ENCODE results near the gene DAO.
"Not testable (repeated sequence)": the region's sequence is repeated elsewhere in the genome, so short reads cannot be mapped to it uniquely, and the experiment has no call there.

DAO gene

DNA sequence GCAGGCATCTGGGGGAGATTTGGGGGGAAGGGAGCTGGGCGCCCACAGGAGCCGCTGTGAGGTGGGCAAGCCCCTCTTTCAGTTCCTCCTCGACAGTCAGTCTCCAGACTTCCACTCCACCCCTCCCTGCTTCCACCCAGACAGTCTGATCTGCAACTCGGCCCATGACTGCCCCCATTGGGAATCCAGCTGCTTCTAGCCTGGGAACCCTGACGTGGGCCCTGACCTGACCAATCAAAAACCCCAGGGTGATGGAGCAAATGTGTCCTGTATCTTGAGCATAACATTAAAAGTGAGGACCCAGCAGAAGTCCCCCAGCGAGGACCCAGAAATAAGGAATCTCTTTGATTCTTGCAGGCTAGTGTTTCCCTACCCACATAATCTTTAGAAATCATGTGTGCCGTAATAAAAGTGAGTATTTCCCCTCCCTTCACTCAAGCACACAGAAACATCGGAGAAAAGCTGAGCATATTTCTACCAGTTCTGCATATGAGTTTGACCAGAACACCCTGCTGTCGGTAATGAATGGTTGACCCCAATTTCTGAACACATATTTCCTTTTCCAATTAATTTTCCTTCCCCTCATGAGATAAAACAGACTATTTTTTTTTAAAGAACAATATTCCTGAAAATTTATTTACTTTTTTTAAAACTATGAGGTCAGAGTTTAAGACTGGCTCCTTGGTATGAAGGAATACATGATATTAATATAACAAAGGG lies 28.9 kb upstream of the DAO start:
- peak; percentile 53 for DNase-seq

DNA sequence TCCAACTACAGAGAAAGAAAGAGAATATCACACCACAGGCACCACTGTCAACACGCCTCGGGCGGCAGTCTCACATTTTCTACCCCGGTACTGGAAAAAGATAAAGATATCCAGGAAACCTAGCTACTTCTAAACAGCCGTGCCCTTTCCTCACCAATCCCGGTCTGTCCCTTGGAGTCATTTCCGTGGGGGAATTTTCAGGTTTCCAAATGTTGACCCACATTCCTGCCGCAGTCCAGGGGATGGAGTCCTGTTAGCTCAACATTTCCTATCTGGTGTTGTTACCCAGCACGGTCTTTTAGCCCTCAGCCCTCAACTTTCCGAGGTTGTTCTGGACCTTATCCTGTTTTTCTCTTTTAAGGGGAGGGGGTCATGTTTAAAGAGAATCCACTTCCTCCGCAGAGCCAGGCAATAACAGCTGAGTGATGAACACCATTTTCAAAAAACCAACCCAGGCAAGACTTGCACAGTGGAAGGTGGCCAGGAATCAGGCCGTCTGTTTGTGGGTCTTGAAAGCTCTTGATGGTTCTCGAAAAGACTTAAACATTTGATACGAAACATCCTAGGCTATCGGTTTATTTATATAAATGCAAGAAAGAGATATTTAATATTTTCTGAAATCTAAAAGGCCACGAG lies 27.1 kb upstream of the DAO start:
- no peak for DNase-seq

DNA sequence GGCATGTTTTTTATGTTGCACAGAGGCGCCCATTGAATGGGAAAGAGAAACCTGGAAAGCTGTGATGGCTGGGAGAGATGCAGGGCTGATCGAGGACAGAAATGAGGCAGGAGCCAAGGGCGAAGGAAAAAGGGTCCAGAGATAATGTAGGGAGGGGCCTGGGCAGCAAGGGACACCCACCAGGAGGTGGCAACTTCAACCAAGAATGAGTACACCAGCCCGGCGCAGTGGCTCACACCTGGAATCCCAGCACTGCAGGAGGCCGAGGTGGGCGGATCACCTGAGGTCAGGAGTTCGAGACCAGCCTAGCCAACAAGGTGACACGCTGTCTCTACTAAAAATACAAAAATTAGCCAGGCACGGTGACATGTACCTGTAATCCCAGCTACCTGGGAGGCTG lies 26.5 kb upstream of the DAO start:
- no peak for DNase-seq

DNA sequence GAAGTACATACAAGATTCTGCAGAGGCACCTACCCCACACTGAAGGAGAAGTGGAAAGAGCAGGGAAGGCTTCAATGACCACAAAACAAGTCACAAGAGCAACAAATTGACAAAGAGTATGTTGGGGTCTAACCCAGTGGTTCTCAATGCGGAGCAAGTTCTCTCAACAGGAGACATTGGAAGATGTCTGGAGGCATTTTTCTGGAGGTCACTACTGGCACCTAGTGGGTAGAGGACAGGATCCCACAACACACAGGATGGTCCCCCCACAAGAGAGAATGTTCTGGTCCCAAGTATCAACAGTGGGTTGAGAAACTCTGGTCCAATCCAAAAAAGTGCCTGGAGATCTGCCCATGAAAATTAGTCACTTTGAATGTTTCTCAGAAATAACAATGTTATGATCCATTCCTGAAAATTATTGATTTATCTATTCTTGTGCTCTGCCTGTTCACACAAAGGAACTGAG lies 25.9 kb upstream of the DAO start:
- no peak for DNase-seq

DNA sequence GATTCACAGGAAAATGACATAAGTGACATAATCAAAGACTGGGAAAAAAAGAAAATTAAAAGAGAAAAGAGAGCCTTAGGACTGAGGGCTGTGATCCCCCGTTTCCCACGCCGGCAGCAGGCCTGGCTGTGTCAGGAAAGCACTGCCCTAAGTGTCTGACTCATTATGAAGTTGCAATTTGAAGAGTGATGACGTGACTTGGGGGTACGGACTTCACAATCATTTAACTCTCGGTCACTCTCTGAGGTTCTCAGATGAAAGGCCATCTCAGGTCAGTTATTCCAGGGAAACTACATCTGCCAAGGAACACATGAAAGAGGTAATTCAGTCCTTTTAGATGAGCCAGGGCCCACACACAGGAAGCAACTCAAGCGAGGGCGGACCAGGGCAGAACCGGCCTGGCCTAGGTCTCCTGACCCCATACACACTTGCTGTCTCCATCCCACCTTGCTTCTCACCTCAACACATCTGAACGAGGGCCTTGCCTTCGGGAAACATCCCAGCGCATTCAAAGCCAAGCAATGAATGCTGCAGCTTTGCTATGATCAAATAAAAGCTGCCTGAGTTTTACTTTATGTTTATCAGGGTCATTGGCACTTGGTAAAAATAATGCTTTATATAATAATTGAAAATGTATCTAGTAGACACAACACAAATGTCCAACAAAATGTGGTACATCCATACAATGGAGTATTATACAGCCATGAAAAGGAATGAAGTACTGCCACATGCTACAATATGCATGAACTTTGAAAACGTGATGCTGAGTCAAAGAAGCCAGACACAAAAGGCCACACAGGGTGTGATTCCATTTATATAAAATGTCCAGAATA lies 25.2 kb upstream of the DAO start:
- no peak for DNase-seq

DNA sequence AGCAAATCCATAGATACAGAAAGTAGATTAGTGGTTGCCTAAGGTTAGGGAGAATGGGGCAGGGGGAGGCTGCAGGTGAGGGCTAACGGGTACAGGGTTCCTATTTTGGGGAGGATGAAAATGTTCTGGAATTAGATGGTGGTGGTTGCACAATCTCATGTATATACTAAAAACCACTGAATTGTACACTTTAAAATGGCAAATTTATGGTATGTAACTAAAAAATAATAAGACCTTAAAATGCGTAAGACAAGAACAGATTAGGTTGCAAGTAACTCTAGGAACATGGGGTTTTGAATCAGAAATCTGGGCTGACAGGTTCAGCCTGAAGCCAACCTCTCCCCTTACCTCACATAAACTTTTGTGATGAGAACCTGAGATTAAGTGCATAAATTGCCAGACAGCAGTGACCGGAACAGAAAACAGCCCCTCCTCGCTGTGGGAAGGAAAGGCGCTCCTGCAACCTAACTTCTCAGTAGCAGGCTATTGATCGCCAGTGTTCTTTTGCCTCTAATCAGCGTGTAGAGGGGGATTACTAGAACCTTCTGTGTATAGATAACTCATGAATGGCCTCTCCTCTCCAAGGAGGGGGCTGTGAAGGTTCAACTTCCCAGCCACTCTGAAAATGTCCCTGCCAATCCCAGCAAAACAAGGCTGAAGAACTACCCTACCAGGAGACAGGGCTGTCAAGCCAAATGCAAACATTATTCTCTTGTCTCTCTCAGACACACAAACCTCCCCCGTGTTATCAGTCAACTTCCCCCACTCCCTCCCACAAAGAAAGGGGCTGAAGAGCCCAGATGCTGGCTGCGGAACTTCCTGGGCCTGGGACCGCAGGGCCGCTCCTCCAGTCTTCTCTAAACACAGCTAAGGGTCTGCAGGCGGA lies 24.4 kb upstream of the DAO start:
- DNase-seq = no peak

DNA sequence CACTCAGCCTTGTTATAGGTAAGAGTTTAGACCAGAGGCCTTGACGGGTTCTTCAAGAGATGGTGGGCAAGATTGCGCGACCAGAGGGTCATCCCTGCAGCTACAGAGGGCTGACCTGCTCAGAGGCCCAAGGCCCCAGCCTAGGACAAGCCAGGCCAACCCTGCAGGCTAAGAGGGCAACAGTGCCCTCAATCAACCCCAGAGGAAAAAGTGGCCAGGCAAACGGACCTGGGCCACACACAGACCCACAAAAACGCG lies 23.8 kb upstream of the DAO start:
- no peak for DNase-seq

DNA sequence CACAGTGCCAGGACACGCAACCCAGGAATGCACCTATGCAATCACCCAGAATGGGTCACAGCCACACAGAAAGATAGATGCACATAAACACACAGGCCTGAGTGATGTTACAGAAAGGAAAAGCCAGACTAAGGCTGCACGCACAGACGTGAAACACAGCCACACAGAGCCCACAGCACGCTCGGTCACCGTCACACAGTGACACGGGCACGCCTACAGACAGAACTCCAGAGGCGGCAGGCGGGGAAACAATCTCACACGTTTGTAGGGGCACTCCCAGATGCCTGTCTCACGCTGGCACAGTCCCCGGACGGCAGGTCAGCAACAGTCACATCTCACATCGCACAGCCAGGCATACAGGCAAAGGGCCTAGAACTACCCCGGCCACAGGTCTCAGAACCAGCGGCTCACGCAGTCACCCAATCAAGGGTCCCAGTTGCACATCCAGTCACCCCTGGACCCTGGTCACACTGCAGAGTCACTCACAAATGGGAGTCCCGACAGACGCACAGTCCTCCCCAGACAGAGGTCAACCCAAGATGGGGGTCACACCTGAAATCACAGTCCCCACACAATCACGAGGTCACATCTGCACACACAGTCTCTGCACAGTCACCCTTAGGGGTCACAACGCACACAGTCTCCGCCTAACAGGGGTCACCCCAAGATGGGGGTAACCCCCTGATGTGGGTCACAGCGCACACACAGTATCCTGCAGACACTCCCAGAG lies 23.3 kb upstream of the DAO start:
- peak; percentile 67 for DNase-seq

DNA sequence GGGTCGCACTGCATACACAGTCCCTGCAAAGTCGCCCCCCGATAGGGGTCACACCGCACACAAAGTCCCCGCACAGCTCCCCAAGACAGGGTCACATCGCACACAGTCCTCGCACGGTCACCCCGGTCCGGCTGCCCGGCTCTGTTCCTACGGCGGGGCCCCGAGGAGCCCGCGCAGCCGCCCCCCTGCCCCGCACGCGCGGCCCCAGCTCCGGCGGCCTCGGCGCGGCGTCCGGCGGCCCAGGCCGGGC lies 22.8 kb upstream of the DAO start:
- no peak for DNase-seq

DNA sequence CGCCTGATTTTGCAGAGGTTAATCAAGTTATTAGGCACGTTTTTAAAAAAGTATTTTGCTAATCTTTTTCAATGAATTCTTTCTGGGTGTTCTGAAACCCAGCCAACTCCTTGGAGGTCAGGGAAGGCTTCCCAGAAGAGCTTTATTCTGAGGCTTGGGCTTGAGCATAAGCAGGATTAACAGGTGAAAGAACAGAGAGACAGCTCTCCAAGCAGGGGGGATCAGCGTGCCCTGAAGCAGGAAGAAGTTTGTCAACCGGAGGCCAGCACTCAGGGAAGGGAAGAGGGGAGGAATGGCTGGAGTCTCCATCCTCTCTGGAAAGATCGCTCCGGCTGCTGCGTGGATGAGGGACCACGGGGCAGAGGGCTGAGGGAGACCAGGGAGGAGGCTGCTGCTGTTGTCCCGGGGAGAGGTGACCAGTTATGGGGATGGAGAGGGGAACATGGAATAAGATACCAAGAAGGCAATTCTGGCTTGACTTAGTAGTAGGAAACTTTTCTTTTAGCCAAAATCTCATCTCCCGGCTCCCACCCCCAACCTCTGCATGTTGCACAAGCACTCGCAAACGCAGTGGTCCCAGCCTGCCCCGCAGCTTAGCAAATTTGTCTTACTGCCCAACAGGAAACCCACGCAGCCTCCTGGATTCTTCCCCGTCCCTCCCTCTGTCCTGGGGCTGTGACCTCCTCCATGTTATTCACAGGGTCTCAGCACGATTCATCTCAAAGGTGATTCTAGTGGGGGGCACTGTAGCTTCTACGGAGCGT lies 21.4 kb upstream of the DAO start:
- DNase-seq = peak; percentile 53

DNA sequence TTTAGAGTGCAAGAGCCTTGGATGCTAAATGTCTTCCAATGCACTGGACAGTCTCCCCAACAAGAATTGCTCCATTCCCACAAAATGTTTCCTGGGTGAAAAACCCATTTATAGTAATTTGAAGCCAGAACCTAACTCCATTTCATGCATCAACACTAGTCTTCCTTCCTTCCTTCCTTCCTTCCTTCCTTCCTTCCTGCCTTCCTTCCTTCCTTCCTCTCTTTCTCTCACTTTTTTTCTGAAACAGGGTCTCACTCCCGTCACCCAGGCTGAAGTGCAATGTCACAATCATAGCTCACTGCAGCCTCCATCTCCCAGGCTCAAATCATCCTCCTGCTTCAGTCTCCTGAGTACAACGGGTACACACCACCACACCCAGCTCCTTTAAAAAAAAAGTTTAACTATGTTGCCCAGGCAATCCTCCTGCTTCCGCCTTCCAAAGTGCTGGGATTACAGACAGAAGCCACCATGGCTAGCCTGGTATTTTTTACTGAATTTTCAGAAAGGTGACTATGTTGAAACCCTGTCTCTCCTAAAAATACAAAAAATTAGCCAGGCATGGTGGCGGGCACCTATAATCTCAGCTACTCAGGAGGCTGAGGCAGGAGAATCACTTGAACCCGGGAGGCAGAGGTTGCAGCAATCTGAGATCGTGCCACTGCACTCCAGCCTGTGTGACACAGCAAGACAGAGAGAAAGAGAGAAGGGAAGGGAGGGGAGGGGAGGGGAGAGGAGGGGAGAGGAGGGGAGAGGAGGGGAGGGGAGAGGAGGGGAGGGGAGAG lies 20.6 kb upstream of the DAO start:
- not testable (repeated sequence) for DNase-seq

DNA sequence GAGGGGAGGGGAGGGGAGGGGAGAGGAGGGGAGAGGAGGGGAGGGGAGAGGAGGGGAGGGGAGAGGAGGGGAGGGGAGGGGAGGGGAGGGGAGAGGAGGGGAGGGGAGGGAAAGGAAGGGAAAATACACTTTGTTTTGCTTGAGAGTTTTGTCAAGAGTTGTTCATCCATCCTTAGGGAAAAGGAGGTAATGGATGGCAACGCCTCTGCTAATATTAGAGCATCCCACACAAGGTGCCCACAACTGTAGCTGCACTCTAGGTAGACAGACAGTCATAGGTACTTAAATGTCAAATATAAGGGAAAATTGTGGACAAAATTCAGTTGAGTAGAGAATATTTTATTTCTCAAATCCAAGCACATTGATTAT lies 20.0 kb upstream of the DAO start:
- no peak for DNase-seq

DNA sequence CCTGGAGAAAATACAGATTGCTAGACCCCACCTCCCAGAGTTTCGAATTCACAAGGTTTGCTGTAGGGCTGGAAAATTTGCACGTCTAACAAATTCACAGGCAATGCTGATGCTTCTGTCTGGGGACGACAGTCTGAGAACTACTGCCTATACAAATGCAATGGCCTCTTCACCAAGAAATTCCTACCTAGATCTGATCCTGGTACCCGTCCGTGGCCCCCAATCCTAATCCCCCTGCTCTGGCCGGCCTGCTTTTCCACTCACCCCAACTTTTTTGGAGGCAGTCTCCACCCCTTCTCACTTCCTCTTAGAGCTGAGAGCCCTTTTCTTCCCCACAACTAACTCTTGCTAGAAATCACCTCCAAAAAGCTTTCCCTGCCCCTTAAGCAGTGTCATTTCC lies 19.4 kb upstream of the DAO start:
- DNase-seq = no peak

DNA sequence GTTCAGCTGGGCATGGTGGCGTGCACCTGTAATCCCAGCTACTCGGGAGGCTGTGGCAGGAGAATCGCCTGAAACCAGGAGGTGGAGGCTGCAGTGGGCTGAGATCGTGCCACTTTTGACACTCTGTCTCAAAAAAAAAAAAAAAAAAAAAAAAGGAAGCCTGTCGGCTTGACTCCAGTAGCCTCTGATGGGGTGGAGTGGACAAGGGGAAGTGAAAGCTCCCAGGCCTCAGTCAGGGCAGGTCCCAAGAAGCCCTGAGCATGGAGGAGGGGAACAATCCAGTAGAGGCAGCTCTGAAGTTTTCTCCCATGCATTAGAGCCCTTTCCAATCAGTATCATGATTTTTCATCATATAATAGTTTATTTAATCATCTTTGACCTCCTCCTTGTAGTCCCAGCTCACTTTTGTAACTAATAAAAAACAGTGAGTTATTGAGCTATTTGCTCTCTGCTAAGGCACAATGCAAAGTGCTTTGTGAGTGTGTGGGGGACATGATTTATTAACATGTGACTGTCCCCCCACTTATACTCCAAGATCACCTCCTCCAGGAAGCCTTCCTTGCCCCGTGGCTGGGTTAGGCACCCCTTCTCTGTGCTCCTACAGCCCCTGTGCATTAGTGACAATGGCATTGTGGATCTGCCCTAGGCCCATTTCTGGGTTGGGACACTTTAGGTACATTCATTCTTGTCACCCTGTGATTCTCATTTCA lies 17.9 kb upstream of the DAO start:
- peak; percentile 53 for DNase-seq

DNA sequence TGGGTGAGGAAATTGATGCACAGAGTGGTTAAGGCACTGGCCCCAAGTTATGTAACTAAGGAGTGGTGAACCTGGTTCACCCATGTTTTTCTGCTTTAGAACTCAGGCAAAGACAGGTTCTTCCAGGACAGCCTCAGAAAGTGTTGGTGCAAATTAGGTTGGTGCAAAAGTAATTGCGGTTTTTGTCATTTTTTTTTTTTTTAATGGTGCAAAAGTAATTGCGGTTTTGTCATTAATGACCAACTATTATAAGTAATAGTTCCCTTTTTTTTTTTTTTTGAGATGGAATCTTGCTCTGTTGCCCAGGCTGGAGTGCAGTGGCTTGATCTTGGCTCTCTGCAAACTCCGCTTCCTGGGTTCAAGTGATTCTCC lies 17.3 kb upstream of the DAO start:
- DNase-seq = no peak

DNA sequence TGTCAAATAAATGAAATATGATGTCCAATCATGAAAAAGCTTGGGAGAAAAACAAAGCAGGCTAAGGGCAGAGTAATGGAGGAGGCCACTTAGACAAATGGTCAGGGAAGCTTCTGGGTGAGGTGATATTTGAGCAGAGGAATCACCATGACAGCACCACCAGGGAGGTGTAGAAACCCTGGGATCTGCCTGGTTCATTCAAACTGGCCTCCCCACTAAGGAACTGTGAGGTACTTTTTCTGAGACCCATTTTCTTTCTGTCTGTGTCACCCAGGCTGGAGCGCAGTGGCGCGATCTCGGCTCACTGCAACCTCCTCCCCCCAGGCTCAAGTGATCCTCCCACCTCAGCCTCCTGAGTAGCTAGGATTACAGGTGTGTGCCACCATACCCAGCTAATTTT lies 14.7 kb upstream of the DAO start:
- no peak for DNase-seq

DNA sequence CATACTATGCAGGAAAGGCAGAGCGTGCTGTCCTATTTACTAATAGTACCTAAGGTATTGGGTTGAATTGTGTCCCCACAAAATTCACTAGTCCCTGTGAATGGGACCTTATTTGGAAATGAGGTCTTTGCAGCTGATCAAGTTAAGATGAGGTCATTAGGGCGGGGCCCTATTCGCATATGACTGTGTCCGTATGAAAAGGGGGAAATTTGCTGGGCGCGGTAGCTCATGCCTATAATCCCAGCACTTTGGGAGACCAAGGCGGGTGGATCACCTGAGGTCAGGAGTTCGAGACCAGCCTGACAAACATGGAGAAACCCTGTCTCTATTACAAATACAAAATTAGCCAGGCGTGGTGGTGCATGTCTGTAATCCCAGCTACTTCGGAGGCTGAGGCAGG lies 13.8 kb upstream of the DAO start:
- DNase-seq = not testable (repeated sequence)

DNA sequence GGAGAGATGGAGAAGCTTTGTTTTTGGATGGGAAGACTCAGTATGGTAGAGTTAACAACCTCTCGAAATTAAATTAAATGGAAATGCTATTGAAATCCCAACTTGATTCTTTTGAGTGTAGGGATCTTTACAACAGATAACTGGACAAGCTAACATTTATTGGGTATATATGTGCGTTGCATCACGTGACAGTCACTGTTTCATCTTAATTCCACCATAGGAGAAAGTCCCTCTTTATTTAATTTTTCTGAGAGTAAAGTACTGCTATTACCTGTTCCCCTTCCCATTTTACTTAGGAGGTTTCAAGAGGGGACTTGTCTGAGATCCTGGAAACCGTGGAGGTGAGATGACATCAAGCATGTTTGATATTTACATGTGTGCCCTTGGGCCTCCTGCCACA lies 11.1 kb upstream of the DAO start:
- no peak for DNase-seq

DNA sequence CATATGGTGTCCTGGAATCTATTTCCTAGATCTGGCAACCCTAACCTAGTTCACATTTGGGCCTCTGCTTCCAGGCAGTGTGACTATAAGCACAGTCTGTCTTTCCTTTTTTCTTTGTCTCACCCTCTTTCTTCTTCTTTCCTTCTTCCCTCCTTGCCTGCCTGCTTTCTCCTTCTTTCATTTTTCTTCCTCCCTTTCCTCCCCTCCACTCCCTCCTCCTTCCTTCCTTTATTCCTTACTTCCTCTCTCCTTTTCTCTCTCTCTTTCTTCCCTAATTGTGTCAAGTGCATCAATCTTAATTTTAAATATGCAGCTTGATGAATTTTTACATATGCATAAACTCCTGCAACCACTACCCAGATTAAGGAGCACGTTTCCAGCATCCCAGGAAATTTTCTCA lies 4.6 kb upstream of the DAO start:
- DNase-seq = no peak

DNA sequence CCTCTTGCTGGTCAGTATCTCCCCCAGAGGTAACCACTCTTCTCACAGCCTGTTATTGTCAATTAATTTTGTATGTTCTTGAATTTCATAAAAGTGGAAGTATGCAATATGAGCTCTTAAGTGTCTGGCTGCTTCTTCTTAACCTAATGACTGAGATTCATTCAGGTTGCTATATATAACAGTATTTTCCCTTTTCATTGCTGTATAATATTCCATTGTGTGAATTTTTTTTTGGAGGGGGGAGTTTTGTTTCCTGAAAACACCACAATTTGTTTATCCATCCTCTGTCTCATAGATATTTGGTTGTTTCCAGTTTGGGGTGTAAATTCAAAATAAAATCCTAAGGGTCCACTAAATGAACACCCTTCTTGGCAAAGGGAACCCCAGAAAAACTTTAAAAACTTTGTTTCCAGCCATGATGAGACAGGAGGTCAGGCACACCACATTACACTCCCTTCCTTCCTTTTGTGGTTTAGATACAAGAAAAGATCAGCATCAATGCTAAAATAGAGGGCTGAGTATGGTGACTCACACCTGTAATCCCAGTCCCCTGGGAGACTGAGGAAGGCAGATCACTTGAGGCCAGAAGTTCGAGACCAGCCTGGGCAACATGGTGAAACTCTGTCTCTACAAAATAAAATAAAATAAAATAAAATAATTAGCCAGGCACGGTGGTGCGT lies 4.1 kb upstream of the DAO start:
- no peak for DNase-seq

Data from femur (tissue), 1 donor.